NCI-H82 treated with DMSO at 0.1 percent for 48 hours (cell line): Measurements from ENCODE around the gene POPDC2.
"Not testable (repeated sequence)": the region's sequence is repeated elsewhere in the genome, so short reads cannot be mapped to it uniquely, and the experiment has no call there.

Experiments used
- DNase-seq: peaks from one replicate; lab custom pipeline; 2025; ENCODE audit not compliant: unreplicated experiment; lab: John Stamatoyannopoulos, UW

Gene POPDC2

GRCh38 chr3:119619094-119619493, 41.3 kb downstream of the POPDC2 start:
- DNase-seq, result no peak

- DNase-seq, result no peak
Measured at GRCh38 chr3:119616056-119616455, 44.3 kb downstream of the POPDC2 start.

GRCh38 chr3:119613872-119614271, 46.5 kb downstream of the POPDC2 start:
- DNase-seq, result no peak

GRCh38 chr3:119613201-119613600, 47.2 kb downstream of the POPDC2 start:
- DNase-seq, result no peak

- DNase-seq, result no peak
Measured at GRCh38 chr3:119611664-119612063, 48.7 kb downstream of the POPDC2 start.

GRCh38 chr3:119609301-119609700, 51.1 kb downstream of the POPDC2 start:
- no peak for DNase-seq

GRCh38 chr3:119608405-119609000, 51.9 kb downstream of the POPDC2 start:
- DNase-seq, result no peak

- no peak for DNase-seq
Measured at GRCh38 chr3:119604878-119605277, 55.5 kb downstream of the POPDC2 start.

GRCh38 chr3:119602676-119603075, 57.7 kb downstream of the POPDC2 start:
- no peak for DNase-seq

- DNase-seq, result no peak
Measured at GRCh38 chr3:119601154-119601553, 59.2 kb downstream of the POPDC2 start.

GRCh38 chr3:119600732-119601131, 59.7 kb downstream of the POPDC2 start:
- no peak for DNase-seq

- no peak for DNase-seq
Measured at GRCh38 chr3:119599558-119600174, 60.7 kb downstream of the POPDC2 start.

- no peak for DNase-seq
Measured at GRCh38 chr3:119598410-119599098, 61.8 kb downstream of the POPDC2 start.

GRCh38 chr3:119597548-119598288, 62.7 kb downstream of the POPDC2 start, which contains the start of gene PLA1A:
TSS of gene PLA1A (plus strand) at chr3:119597885. CDS start at chr3:119597914, 29 bp downstream.
- no peak for DNase-seq

GRCh38 chr3:119596398-119596797, 64.0 kb downstream of the POPDC2 start:
- DNase-seq, result no peak

GRCh38 chr3:119595639-119596334, 64.6 kb downstream of the POPDC2 start:
- DNase-seq, result no peak

- not testable (repeated sequence) for DNase-seq
Measured at GRCh38 chr3:119594929-119595328, 65.5 kb downstream of the POPDC2 start.

GRCh38 chr3:119594066-119594465, 66.3 kb downstream of the POPDC2 start:
- no peak for DNase-seq

GRCh38 chr3:119592861-119593260, 67.5 kb downstream of the POPDC2 start:
- no peak for DNase-seq
